Colonic mucosa (tissue), 4 donors: ENCODE measurements around the gene PMPCA. TPM values are rescaled to one million over a fixed set of nuclear protein-coding genes. Genes with fewer than 3 reads are reported as not detected.

ENCODE experiments used
- DNase-seq: peaks from one replicate; pipeline ENCODE4 v3.0.0-alpha.2; 2020
- H3K27ac ChIP-seq: fragments of 200-600 bp; one replicate; pipeline ENCODE4 v1.8.0; 2021
- H3K27me3 ChIP-seq: fragments of 200-600 bp; one replicate; pipeline ENCODE4 v1.8.0; 2021
- H3K36me3 ChIP-seq: fragments of 200-600 bp; one replicate; pipeline ENCODE4 v1.8.0; 2021
- H3K4me1 ChIP-seq: fragments of 200-600 bp; one replicate; pipeline ENCODE4 v1.8.0; 2021; ENCODE audit warnings: mild to moderate bottlenecking
- H3K4me3 ChIP-seq: fragments of 200-600 bp; one replicate; pipeline ENCODE4 v1.8.0; 2021
- H3K9ac ChIP-seq, 2 donors: one replicate each; pipeline ENCODE4 v1.7.0; 2013; ENCODE audit warnings: control low read depth in 2 of 2, low read depth in 2 of 2, low read length in 2 of 2
- H3K9me3 ChIP-seq: fragments of 200-600 bp; one replicate; pipeline ENCODE4 v1.8.0; 2021
- CTCF ChIP-seq: fragments of 200-600 bp; IDR thresholded peaks from one replicate; pipeline ENCODE4 v1.8.0; 2022; ENCODE audit warnings: antibody characterized with exemption, mild to moderate bottlenecking
- intact Hi-C: fragments of 100-400 bp; cut with DNase I; formaldehyde crosslinking; loops from one replicate; pipeline ENCODE4 v1.14.1; 2022
- total RNA-seq, 2 donors: library from RNA; stranded (reverse); fragmentation: NEBNext Ultra II Directional in 1 of 2; extraction: Animal tissue kit (Norgen Biotek cat#: 25700) in 1 of 2; gene quantifications; one replicate each; pipeline ENCODE4 v1.2.1, GENCODE V29; 2021
- donor health status: healthy.
- donor health status: DM: no; HTN: no; CAD: no.
- donor health status: DM: no; HTN: no; CAD: no.

Gene PMPCA
- total RNA-seq, 2 donors from 2014 or later: 56.1 to 60.9 TPM

DNA sequence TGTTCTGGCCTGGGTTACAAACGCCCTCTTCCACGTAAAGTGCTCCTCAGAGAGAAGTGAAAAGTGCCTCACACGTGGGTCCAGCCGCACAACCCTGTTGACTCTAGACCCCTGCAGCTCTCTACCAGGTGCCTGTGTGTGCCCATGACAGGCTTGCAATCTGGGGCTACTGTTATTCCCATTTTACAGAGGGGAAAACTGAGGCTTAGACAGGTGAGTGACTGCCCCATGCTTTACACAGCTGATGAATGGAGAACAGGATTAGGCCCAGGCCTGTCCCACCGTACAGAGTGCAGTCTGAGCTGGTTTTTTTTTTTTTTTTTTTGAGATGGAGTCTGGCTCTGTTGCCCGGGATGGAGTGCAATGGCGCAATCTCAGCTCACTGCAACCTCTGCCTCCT lies 35.3 kb downstream of the PMPCA start:
- DNase-seq: no peak
- no peak overlapping the region for H3K9ac ChIP-seq
- H3K36me3 ChIP-seq: peaks cover 33% of the 10 kb centered on the region
- intact Hi-C loops: no loop called here
- no peak overlapping the region for H3K4me3 ChIP-seq
- no peak overlapping the region for H3K27ac ChIP-seq
- H3K27me3 ChIP-seq: no peaks in the 10 kb centered on the region
- TF ChIP-seq CTCF: no peak
- H3K4me1 ChIP-seq: no peaks in the 10 kb centered on the region
- no peaks in the 10 kb centered on the region for H3K9me3 ChIP-seq

DNA sequence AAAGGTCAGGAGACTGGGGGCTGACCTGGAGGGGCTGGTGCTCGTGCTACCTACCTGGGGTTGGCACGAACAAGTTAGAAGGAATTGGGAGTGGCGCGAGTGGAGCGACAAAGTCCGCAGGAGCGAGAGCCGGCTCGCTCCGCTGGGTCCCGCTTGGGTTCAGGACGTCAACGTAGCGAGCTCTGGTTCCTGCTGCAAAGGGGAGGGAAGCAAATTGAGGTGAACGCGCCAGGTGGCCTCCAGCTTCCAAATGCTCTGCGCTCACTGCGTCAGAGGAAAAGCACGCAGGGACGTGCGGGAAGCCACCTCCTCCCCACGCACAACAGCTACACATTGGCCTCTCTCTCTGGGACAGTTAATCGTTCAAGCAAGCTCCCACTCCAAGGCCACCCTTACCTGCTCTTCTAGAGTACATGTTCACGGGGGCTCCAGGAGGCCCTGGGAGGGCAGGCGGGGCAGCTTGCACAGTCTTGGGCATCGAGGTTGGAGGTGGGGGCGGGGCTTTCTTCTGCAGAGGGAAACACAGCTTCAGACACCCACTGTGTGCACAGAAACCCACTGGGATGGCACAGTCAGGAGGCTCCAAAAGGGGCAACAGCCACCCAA lies 36.8 kb downstream of the PMPCA start:
- H3K27me3 ChIP-seq: no peaks in the 10 kb centered on the region
- no peak for TF ChIP-seq CTCF
- H3K36me3 ChIP-seq: peaks cover 35% of the 10 kb centered on the region
- intact Hi-C loops: no loop called here
- no peak overlapping the region for H3K4me3 ChIP-seq
- H3K9me3 ChIP-seq: no peaks in the 10 kb centered on the region
- H3K27ac ChIP-seq: no peak overlapping the region
- no peak overlapping the region for H3K9ac ChIP-seq
- H3K4me1 ChIP-seq: no peaks in the 10 kb centered on the region
- no peak for DNase-seq

GRCh38 chr9:136448655-136449054 lies 38.2 kb downstream of the PMPCA start:
- Histone ChIP-seq H3K9me3 (no peaks in the 10 kb centered on the region), H3K4me3 (no peak overlapping the region), H3K27me3 (no peaks in the 10 kb centered on the region), H3K9ac (no peak overlapping the region), H3K27ac (no peak overlapping the region), H3K4me1 (no peaks in the 10 kb centered on the region), H3K36me3 (peaks cover 30% of the 10 kb centered on the region)
- DNase-seq: no peak
- intact Hi-C loops: no loop called here
- no peak for TF ChIP-seq CTCF

- intact Hi-C loops: no loop called here
- no peaks in the 10 kb centered on the region for H3K4me1 ChIP-seq
- no peak overlapping the region for H3K27ac ChIP-seq
- no peak for TF ChIP-seq CTCF
- H3K27me3 ChIP-seq: no peaks in the 10 kb centered on the region
- H3K4me3 ChIP-seq: no peak overlapping the region
- H3K9ac ChIP-seq: no peak overlapping the region
- peaks cover 47% of the 10 kb centered on the region for H3K36me3 ChIP-seq
- H3K9me3 ChIP-seq: no peaks in the 10 kb centered on the region
- DNase-seq: no peak
These were observed 40.9 kb downstream of the PMPCA start for GRCh38 chr9:136451221-136451877.

GRCh38 chr9:136453326-136453725 lies 42.9 kb downstream of the PMPCA start:
- no peak for DNase-seq
- H3K9ac ChIP-seq: no peak overlapping the region
- H3K9me3 ChIP-seq: no peaks in the 10 kb centered on the region
- TF ChIP-seq CTCF: no peak
- no peak overlapping the region for H3K4me3 ChIP-seq
- no peak overlapping the region for H3K27ac ChIP-seq
- H3K27me3 ChIP-seq: no peaks in the 10 kb centered on the region
- H3K4me1 ChIP-seq: no peaks in the 10 kb centered on the region
- peaks cover 52% of the 10 kb centered on the region for H3K36me3 ChIP-seq
- intact Hi-C loops: no loop called here
